Panc1 (cell line): ENCODE results near the gene BBX.

Experiments
- TF ChIP-seq, protein P1 (sequence below): fragments of 450-650 bp; IDR thresholded peaks from 2 replicates; pipeline ENCODE4 v1.5.1; 2017; ENCODE audit warnings: mild to moderate bottlenecking
- TF ChIP-seq, protein P2 (sequence below), 2 experiments: IDR thresholded peaks; 2 replicates each; pipeline ENCODE4 v1.6.1; 2011 to 2012; ENCODE audit warnings: low read depth in 2 of 2, control low read depth in 1 of 2, low read length in 1 of 2, mild to moderate bottlenecking in 1 of 2, moderate library complexity in 1 of 2; ENCODE audit not compliant: insufficient read depth in 1 of 2

DNA sequence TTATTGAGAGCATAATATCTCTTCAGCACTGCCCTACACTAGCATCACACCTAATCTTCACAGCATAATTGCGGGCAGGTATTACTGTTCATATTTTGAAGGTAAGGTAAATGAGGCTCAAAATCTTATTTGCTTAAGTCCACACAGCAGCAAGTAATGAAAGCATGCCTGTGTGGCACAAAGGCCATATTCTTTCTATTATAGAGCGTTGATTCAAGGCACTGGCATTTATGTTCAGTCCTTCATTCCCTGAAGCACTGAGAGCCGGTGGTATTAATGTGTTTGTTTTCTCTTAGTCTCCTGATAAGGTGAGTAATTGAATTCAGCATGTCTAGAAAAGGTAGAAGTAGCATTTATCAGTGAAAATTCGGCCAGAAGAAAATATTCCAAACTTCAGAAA is 231.2 kb downstream of the BBX start:
- TF ChIP-seq, protein P1, sequence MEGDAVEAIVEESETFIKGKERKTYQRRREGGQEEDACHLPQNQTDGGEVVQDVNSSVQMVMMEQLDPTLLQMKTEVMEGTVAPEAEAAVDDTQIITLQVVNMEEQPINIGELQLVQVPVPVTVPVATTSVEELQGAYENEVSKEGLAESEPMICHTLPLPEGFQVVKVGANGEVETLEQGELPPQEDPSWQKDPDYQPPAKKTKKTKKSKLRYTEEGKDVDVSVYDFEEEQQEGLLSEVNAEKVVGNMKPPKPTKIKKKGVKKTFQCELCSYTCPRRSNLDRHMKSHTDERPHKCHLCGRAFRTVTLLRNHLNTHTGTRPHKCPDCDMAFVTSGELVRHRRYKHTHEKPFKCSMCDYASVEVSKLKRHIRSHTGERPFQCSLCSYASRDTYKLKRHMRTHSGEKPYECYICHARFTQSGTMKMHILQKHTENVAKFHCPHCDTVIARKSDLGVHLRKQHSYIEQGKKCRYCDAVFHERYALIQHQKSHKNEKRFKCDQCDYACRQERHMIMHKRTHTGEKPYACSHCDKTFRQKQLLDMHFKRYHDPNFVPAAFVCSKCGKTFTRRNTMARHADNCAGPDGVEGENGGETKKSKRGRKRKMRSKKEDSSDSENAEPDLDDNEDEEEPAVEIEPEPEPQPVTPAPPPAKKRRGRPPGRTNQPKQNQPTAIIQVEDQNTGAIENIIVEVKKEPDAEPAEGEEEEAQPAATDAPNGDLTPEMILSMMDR: no peak
- TF ChIP-seq, protein P2, sequence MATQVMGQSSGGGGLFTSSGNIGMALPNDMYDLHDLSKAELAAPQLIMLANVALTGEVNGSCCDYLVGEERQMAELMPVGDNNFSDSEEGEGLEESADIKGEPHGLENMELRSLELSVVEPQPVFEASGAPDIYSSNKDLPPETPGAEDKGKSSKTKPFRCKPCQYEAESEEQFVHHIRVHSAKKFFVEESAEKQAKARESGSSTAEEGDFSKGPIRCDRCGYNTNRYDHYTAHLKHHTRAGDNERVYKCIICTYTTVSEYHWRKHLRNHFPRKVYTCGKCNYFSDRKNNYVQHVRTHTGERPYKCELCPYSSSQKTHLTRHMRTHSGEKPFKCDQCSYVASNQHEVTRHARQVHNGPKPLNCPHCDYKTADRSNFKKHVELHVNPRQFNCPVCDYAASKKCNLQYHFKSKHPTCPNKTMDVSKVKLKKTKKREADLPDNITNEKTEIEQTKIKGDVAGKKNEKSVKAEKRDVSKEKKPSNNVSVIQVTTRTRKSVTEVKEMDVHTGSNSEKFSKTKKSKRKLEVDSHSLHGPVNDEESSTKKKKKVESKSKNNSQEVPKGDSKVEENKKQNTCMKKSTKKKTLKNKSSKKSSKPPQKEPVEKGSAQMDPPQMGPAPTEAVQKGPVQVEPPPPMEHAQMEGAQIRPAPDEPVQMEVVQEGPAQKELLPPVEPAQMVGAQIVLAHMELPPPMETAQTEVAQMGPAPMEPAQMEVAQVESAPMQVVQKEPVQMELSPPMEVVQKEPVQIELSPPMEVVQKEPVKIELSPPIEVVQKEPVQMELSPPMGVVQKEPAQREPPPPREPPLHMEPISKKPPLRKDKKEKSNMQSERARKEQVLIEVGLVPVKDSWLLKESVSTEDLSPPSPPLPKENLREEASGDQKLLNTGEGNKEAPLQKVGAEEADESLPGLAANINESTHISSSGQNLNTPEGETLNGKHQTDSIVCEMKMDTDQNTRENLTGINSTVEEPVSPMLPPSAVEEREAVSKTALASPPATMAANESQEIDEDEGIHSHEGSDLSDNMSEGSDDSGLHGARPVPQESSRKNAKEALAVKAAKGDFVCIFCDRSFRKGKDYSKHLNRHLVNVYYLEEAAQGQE (IDR thresholded peaks at IDR 0.05; ENCODE audit: insufficient read depth in 1 of 2, low read depth in 2 of 2, low read length in 1 of 2): no peak
